GM12873 (cell line): ENCODE results near the gene THADA.

Source experiments
- TF ChIP-seq, protein P1 (sequence below): IDR thresholded peaks from 2 replicates; pipeline ENCODE4 v1.5.1; 2012; ENCODE audit warnings: low read depth, mild to moderate bottlenecking, moderate library complexity, low read length, control low read depth; ENCODE audit not compliant: insufficient read depth; ENCODE audit errors: missing control alignments

The THADA gene

DNA sequence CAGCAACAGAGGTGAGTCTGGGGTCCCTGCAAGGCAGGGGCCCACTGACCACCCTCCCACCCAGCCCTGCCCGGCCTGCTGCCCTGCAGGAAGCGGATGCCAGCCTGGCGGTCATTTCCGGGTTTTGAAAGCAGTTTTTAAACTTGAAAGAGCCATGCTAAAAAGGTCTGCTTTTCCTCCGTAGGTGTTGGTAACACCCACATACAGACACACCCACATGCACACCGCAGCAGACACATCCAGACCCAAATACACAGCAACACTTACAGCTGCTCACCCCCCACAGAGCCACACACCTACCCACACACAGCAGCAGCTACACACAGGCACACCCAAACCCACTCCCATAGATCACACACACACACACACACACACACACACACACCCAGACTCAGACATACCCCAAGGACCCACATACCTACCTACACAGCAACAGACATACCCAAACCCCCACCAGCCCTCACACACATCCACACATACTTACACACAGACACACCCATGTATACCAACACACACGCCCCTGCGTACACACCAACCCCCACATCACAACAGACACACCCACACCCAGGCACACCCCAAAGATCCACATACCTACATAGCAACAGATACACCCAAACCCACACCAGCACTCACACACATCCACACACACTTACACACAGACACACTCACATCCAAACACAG, 377.0 kb downstream of the THADA start:
- TF ChIP-seq, protein P1, sequence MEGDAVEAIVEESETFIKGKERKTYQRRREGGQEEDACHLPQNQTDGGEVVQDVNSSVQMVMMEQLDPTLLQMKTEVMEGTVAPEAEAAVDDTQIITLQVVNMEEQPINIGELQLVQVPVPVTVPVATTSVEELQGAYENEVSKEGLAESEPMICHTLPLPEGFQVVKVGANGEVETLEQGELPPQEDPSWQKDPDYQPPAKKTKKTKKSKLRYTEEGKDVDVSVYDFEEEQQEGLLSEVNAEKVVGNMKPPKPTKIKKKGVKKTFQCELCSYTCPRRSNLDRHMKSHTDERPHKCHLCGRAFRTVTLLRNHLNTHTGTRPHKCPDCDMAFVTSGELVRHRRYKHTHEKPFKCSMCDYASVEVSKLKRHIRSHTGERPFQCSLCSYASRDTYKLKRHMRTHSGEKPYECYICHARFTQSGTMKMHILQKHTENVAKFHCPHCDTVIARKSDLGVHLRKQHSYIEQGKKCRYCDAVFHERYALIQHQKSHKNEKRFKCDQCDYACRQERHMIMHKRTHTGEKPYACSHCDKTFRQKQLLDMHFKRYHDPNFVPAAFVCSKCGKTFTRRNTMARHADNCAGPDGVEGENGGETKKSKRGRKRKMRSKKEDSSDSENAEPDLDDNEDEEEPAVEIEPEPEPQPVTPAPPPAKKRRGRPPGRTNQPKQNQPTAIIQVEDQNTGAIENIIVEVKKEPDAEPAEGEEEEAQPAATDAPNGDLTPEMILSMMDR, result no peak

DNA sequence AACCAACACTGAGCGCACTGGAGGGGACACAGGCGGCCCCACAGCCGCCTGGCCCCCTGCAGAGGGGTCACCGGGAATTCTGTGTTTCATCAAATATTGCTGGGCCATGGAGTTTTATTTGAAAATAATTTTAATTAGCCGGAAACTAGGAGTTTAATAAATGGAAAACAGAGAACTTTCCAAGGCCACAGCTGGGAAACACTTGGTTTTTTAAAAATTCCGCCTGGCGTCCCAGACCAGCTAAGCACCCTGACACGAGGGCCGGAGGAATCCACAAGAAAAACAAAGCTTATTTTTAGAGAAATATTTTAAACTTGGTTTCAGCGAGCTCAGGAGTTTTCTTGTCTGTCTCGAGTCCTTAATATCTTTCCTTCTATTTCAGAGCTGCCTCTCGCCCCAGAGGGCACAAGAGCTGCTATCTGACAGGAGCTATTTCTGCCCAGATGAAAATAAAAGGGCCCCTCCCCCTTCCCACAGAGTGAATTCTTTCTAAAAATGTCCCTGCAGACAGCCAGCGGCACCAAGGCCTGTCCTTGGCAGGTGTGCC, 377.6 kb downstream of the THADA start:
- TF ChIP-seq, protein P1, result no peak

DNA sequence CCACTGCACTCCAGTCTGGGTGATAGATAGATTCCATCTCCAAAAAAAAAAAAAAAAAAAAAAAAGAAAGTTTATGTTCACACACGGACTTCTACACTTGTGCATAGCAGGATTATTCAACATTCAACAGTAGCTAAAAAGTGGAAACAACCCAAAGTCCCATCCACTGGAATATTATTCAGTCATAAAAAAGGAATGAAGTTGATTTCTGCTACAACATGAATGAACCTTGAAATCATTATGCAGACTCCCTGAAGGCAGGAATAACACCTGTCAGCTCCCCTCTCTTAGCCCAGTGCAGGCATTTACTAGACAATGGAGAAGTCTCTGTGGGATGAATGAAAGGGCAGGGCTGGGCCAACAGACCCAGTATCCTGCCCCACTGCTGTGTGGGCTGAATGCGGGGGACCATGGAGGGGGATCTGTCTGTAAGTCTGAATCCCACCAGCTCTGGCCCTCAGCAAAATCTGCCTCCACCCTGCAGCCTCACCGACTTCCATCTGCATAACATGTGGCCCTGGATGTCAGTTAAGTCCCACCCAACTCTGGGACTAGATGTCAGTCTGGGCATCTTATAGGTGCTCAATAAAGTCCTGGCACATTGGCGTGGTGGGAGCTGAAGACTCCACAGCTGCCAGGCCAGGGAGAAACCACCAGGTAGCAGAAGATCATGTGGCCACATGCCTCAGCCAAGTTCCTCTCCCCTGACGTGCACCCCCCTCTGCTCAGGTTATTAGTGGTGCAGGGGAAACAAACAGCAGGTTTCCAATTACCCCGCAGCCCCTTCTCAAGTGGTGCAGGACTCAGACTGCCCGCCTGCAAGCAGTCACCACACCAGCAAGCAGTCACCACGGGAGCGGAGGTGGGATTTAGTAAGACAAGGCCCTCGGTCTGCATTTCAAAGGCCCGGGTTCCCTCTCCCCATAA, 378.3 kb downstream of the THADA start:
- TF ChIP-seq, protein P1, result no peak

DNA sequence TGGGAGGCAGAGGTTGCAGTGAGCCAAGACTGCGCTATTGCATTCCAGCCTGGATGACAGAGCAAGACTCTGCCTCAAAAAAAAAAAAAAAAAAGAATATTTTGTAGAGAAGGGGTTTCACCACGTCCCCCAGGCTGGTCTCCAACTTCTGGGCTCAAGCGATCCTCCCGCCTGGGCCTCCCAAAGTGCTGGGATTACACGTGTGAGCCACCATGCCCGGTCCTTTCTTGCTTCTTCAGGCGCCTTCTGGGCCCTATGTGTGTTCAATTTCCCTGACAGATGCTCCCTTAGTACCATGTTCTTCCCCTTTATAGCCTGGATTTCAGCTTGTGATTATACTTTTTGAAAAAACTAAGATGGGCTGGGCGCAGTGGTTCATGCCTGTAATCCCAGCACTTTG, 379.2 kb downstream of the THADA start:
- TF ChIP-seq, protein P1, result no peak

DNA sequence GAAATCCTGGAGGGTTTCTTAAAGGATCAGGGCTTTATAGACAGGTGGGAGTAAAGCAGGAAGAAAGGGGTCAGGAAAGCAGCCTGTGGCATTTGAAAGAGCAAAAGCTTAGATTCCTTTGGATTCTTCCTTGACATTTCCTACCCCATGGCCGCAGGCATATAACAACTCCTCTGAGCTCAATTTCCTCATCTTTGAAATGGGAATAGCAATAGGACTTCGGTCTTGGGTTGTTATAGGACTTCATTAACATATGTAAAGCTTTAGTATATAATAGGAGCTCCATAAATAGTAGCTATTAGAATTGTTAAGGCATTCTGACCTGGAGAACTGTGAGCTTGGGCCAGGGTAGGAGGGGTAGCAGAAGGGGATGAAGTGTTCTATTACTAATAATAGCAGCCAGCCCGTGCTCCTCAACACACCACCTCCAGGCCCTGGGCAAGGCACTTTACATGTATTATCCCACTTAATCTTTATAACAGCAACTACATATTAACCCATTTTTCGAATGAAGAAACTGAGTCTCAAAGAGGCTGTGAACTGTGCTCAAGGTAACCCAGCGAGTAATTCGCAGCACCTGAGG, 380.1 kb downstream of the THADA start:
- TF ChIP-seq, protein P1, result no peak

DNA sequence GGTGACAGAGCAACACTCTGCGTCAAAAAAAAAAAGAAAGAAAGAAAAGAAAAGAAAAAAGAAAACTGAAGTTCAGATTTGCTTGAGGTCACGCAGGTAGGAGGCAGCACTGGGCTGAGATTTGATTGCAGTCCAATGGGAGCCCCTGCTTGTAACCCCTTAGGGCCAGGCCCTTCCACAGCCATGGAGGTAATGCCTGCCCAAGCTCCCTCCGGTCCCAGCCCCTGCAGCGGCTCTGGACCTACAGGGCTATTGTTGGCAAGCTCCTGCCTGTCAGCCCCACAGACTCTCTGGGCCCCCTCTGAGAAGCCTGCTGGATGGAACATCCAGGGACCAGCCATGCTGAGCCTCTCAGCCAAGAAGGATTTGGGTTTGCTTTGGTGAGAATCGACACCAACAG, 381.6 kb downstream of the THADA start:
- TF ChIP-seq, protein P1, result no peak

DNA sequence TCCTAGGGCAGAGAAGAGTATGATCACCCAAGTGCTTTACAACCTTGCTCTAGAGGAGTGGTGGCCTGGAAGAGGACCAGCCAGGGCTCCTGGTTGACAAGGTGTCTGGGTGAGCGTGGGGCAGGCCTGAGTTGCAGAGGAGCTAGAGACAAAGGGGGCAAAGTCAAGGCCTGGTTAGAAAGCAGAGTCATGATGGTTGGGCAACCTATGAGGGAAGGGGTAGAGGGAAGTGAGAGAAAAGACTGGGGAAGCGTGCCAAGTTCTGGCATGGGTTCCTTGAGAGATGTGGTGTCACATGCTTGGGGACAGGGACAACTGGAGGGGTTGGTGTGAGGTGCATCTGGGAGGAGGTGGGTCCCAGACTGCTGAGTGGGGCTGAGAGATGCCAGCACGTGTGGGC, 382.9 kb downstream of the THADA start:
- TF ChIP-seq, protein P1, result no peak
